ENCODE measurements around the gene KCNJ1. TPM values are rescaled to one million over a fixed set of nuclear protein-coding genes. Genes with fewer than 3 reads are reported as not detected.

The KCNJ1 gene
- total RNA-seq, 2 experiments from 2014 or later = 0.22 to 0.27 TPM

DNA sequence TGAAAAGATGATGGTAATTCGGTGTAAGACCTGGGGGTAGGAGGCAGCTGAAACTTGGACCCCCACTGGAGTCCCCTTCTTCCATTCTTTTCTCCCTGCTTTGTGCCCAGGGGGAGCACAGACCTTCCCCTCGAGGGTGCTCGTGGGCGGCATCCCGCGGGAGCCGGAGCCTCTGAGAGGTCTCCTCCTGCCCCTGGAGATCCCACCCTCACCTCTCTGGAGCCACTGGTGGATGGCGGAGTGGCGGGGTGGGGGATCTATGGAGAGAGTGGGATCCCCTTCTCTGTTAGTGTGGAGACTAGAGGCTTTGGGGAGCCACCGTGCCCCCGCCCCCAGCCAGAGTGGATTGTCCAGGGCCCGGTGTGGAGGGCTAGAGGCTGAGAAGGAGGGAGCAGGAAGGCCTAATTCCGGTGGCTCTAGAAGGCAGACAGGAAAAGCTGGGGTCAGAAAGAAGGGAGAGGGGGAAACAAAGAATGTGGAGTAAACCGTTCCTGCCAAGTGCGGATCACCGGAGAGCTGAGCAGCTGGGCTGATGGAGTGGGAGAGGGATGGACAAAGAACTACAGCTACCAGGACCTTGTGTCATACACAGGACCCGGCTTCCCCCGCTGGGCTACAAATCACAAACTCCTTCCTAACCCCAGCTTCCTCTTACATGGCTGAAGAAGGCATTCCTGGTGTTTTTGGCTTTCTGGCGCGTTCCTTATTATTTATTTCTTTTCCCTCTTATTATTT lies 41.9 kb downstream of the KCNJ1 start:
- Histone ChIP-seq H3K36me3 (ENCODE audit: insufficient read depth, low read length) (peaks cover 2% of the 10 kb centered on the region), H3K9me3 (ENCODE audit: control insufficient read depth in 1 of 2, insufficient read depth in 1 of 2, low read length in 2 of 2) (no peaks in the 10 kb centered on the region), H3K27ac (ENCODE audit: low read depth in 1 of 2, low read length in 2 of 2) (no peak overlapping the region), H3K4me3 (ENCODE audit: low read length) (no peak overlapping the region), H3K27me3 (ENCODE audit: control insufficient read depth in 1 of 2, insufficient read depth in 2 of 2, low read length in 2 of 2) (no peaks in the 10 kb centered on the region), H3K4me1 (ENCODE audit: insufficient read depth, low read length) (peaks cover 6% of the 10 kb centered on the region)
- Mint-ChIP-seq H3K36me3 (ENCODE audit: low read depth) (peaks cover 20% of the 10 kb centered on the region), H3K27ac (peak overlapping the region; percentile 64), H3K4me1 (ENCODE audit: low read depth) (peaks cover 20% of the 10 kb centered on the region), H3K4me3 (no peak overlapping the region), H3K27me3 (no peaks in the 10 kb centered on the region), H3K9me3 (no peaks in the 10 kb centered on the region)
- ATAC-seq (ENCODE audit: poor library complexity) = no peak
- DNase-seq = no peak
- intact Hi-C loops (cut with DNase I, micrococcal nuclease) = no loop called here
- CTCF ChIA-PET = interaction anchor here (1.1 kb wide), 1 partner anchor 653 kb away, joined by 3 read pairs; no protein-coding TSS in a partner anchor
- POLR2A ChIA-PET = no interaction called here
- TF ChIP-seq, protein P1, sequence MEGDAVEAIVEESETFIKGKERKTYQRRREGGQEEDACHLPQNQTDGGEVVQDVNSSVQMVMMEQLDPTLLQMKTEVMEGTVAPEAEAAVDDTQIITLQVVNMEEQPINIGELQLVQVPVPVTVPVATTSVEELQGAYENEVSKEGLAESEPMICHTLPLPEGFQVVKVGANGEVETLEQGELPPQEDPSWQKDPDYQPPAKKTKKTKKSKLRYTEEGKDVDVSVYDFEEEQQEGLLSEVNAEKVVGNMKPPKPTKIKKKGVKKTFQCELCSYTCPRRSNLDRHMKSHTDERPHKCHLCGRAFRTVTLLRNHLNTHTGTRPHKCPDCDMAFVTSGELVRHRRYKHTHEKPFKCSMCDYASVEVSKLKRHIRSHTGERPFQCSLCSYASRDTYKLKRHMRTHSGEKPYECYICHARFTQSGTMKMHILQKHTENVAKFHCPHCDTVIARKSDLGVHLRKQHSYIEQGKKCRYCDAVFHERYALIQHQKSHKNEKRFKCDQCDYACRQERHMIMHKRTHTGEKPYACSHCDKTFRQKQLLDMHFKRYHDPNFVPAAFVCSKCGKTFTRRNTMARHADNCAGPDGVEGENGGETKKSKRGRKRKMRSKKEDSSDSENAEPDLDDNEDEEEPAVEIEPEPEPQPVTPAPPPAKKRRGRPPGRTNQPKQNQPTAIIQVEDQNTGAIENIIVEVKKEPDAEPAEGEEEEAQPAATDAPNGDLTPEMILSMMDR (IDR thresholded peaks at IDR 0.05) = no peak

DNA sequence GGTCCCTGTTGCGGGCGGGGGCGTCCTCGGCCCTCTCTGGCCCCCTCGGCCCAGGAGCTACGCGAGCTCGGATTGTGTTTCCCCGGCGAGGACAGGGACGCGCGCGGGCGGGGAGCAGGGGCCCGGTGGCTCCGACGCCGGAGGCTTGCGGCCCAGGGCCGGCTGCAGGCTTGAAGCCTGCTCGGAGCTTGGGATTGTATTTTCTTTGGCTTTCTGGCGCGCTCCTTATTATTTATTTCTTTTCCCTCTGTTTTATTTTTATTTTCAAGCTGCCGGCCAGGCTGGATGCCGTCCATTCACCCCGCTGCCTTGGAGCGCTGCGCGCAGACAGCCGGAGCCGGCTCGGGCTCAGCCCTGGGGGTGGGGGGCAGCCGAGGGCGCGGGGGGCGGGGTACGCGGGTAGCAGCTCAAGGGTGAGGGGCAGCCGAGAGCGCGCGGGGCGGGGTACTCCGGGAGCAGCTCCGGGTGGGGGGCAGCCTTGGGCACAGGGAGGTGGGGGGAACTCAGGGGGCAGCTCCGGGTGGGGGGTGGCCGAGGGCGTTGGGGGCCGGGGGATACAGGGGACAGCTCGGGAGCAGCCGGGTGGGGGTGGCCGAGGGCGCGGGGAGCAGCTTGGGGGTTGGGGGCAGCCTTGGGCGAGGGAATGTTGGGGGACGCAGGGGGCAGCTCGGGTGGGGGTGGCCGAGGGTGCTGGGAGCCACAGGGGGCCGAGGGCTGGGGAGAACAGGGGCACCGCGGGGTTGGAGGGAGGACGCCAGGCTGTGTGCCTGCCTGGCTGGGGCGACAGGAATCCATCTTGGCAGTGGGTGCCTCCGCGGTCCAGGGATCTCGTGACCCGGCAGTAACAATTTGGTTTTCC lies 42.7 kb downstream of the KCNJ1 start:
- no peak overlapping the region for H3K27ac ChIP-seq (ENCODE audit: low read depth in 1 of 2, low read length in 2 of 2)
- ATAC-seq (ENCODE audit: poor library complexity) (no peak), DNase-seq (no peak)
- no peaks in the 10 kb centered on the region for H3K27me3 Mint-ChIP-seq
- no peaks in the 10 kb centered on the region for H3K9me3 Mint-ChIP-seq
- H3K36me3 ChIP-seq (ENCODE audit: insufficient read depth, low read length) = peaks cover 3% of the 10 kb centered on the region
- H3K4me1 ChIP-seq (ENCODE audit: insufficient read depth, low read length) = no peaks in the 10 kb centered on the region
- H3K36me3 Mint-ChIP-seq (ENCODE audit: low read depth) = peaks cover 20% of the 10 kb centered on the region
- intact Hi-C loops (cut with DNase I, micrococcal nuclease) = no loop called here
- no peak overlapping the region for H3K27ac Mint-ChIP-seq
- POLR2A ChIA-PET = interaction anchor here (0.5 kb wide), 1 partner anchor 223 kb away, joined by 3 read pairs; no protein-coding TSS in a partner anchor
- H3K9me3 ChIP-seq (ENCODE audit: control insufficient read depth in 1 of 2, insufficient read depth in 1 of 2, low read length in 2 of 2) = no peaks in the 10 kb centered on the region
- CTCF ChIA-PET = interaction anchor here (1.1 kb wide), 1 partner anchor 652 kb away, joined by 3 read pairs; no protein-coding TSS in a partner anchor
- TF ChIP-seq, protein P1 (IDR thresholded peaks at IDR 0.05) = no peak
- H3K27me3 ChIP-seq (ENCODE audit: control insufficient read depth in 1 of 2, insufficient read depth in 2 of 2, low read length in 2 of 2) = no peaks in the 10 kb centered on the region
- no peak overlapping the region for H3K4me3 Mint-ChIP-seq
- H3K4me3 ChIP-seq (ENCODE audit: low read length) = no peak overlapping the region
- peaks cover 12% of the 10 kb centered on the region for H3K4me1 Mint-ChIP-seq (ENCODE audit: low read depth)

DNA sequence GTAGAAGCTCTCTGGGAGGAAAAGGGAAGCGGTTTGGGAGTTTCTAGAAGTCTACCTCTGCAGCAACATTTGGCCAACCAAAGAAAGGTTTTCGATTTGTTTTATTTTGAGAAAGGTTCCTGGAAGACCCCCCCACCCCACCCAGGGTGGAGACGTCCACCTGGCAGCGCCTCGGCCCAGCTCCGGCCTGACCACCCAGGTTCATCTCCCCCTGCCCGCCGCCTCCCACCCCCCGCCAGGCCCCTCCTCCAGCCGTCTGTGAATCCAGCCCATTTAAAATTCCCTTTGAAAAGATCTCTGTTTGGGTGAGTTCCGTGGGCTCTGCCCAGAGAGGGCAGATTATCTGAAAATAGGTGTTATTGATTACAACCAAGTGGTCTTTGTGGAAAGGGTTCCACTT lies 43.3 kb downstream of the KCNJ1 start:
- DNase-seq (no peak), ATAC-seq (ENCODE audit: poor library complexity) (no peak)
- ChIA-PET POLR2A (interaction anchor here (0.5 kb wide), 1 partner anchor 658 kb away, joined by 3 read pairs; no protein-coding TSS in a partner anchor), CTCF (no interaction called here)
- H3K4me3 Mint-ChIP-seq = no peak overlapping the region
- peaks cover 9% of the 10 kb centered on the region for H3K4me1 Mint-ChIP-seq (ENCODE audit: low read depth)
- intact Hi-C loops (cut with DNase I, micrococcal nuclease) = no loop called here
- Histone ChIP-seq H3K36me3 (ENCODE audit: insufficient read depth, low read length) (peaks cover 7% of the 10 kb centered on the region), H3K27ac (ENCODE audit: low read depth in 1 of 2, low read length in 2 of 2) (no peak overlapping the region), H3K4me3 (ENCODE audit: low read length) (no peak overlapping the region), H3K9me3 (ENCODE audit: control insufficient read depth in 1 of 2, insufficient read depth in 1 of 2, low read length in 2 of 2) (no peaks in the 10 kb centered on the region), H3K27me3 (ENCODE audit: control insufficient read depth in 1 of 2, insufficient read depth in 2 of 2, low read length in 2 of 2) (no peaks in the 10 kb centered on the region), H3K4me1 (ENCODE audit: insufficient read depth, low read length) (no peaks in the 10 kb centered on the region)
- H3K27me3 Mint-ChIP-seq = no peaks in the 10 kb centered on the region
- TF ChIP-seq, protein P1 (IDR thresholded peaks at IDR 0.05) = no peak
- H3K36me3 Mint-ChIP-seq (ENCODE audit: low read depth) = peaks cover 25% of the 10 kb centered on the region
- H3K9me3 Mint-ChIP-seq = no peaks in the 10 kb centered on the region
- no peak overlapping the region for H3K27ac Mint-ChIP-seq
